Limb (tissue), 2 donors: ENCODE data around the gene C22orf31.

ENCODE experiments used
- DNase-seq, 2 donors: peaks; one replicate each; pipeline ENCODE4 v3.0.0-alpha.2; 2016; ENCODE audit errors: extremely low spot score in 2 of 2

The C22orf31 gene

DNA sequence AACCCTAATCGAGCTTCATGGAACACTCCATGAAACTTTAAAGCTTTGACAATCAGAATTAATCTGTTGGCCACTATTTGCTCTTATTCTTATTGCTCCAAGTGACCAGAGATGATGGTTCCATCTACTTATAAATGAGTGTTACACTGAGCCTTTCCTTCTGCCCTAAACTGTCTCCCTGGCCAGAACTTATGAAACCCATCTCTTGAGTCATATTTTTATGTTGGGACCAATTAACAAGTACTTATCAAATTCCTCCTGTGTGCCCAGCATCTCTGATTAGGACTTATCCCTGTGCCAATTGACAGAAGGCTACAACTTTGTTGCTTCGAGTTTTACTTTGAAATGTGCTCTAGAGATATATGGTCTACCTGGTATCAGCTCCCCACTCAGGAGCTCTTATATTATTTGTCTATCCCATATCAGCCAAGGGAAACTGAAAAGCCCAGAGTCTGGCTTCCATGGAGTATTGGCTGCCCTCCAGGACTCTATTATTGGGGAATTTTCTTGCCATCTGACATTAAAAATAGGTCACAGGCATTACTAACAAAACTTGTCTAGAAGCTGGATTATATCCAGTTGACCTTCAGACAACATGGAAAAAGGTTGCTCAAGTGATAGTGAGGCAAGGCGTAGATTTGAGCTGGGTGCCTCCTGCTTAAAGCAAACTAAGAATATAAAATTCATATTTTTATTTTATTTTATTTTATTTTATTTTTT lies 20.0 kb upstream of the C22orf31 start:
- DNase-seq: no peak

DNA sequence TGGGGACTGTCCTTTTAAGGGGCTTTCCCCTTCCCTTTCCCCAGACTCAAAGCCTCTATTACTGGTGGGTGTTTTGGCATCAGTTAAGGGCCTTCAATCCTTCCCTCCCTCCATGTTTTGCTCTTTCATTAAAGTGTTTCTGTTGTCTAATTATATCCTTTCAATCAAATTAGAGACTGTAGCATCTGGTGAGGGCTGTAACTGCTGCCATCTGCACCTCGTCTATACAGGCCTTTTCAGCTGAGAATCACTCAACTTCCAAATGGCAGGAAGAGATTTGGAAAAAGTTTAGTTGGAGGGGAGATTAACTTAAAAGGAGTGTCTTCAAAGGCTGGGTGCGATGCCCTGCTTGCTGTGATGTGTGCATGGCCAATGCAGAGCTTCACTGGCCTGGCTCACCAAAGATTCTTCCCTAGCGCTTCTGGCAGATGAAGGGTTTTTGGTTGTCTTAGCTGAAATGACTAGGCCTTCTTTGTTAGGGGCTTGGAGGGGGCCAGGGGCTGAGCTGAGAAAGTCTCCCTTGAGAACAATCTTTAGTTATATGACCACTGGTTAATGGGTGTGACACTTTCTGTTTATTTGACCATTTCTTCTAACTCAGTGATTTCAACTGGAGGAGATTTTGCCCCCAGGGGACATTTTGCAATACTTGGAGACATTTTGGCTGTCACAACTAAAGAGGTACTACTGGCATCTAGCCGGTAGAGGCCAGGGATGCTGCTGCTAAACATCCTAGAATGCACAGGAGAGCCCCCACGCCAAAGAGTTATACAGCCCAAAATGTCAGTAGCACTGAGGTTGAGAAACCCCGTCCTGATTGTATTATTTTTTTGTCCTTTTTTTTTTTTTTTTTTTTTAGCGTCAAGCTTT lies 18.7 kb upstream of the C22orf31 start:
- no peak for DNase-seq

DNA sequence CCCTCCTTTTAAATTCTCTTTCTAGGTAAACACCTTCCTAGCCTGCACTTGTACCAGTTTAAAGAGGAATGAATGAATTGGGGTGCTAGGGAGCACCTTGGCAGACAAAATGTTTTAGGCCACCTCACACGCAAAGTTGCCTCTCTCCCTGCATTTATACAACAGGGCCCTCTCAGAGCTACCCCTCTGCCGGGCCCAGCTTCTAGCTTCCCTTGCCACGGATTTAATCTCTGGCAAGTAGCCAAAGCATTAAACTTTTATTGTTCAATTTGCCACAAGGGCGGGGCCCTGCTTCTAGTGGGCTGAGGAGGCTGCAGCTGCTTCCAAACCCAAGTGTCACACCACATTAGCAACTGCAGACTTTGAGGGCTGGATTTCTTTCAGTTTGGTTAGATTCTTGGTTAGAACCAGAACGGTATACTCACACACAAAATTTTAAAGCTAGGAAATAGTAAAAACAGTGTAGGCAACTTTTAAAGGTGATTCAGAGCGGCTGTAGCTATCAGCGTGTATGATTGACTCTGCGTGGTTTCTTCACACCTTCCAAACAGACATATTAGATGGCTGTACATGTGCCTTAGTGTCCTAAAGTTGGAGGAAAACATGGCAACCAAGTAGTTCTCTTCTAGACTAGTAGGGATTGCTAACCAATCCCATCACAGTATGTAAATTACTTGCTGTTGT lies 17.7 kb upstream of the C22orf31 start:
- peak; percentile 62 to 87 for DNase-seq

DNA sequence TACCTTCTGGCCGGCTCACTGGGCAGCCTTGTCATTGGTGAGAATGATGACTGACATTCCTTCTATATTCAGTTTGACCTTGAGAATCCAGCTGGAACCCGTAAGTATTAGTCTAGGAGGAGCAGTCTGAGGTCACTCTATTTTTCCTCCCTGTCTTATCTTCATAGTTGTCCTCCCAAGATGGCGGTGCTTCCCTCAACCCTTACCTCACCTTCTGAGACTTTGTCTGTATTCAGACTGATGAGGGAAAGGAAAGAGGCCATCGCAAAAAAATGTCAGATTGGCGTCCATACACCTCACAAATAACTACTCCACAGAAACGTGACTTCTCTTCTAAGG lies 17.2 kb upstream of the C22orf31 start:
- no peak for DNase-seq

DNA sequence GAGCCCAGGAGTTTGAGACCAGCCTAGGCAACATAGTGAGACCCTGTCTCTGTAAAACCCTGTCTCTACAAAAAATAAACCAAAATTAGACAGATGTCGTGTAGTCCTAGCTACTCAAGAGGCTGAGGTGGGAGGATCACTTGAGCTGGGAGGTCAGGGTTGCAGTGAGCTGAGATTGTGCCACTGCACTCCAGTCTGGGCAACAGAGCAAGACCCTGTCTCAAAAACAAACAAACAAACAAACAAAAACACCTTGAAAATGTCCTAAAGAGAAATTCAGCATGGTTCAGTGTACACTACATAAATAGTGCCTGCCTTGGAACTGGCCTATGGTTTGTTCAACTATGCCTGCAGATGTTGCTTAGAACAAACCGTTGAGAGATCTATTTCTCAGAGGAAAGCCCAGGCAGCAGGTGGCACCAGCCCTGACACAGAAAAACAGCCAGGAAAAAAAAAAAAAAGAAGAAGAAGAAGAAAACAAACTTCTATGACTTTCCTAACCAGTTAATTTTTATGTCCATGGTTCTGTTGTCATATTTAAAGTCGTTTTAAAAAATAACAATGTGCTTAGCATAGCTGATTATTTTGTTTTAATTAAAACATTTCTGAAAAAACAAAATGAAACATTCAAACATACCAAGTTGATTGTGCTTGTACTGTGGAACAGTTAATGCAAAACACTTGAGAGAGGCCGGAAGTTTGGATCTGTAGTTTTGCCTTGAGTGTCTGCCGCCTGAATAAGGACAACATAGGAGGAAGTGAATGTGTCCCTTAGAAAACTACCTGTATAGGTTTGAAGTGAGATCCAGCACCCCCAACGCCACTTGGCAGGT lies 16.6 kb upstream of the C22orf31 start:
- no peak for DNase-seq

DNA sequence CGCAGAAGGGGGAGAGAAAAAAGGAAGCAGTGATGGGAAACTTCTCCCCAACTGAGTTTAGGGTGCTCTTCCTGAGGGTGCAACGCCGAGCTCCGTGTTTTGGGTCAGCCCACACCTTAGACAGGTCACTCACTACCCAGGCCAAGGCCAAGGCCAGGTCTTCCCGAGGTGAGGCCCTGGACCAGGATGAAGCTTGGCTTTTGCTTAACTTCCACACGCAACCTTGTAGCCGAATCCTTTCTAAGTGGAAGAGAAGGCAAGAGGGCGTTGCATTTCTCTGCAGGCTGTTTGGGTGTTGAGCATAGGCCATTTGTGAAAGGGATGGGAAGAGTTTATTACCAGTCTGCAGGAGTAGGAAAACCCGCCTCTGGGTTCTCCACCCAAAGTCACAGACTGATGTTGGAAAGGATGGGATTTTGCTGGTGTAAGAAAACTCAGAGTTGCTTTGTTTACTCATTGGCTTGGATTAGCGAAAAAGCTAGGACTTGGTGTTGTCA lies 12.7 kb upstream of the C22orf31 start:
- DNase-seq: no peak

DNA sequence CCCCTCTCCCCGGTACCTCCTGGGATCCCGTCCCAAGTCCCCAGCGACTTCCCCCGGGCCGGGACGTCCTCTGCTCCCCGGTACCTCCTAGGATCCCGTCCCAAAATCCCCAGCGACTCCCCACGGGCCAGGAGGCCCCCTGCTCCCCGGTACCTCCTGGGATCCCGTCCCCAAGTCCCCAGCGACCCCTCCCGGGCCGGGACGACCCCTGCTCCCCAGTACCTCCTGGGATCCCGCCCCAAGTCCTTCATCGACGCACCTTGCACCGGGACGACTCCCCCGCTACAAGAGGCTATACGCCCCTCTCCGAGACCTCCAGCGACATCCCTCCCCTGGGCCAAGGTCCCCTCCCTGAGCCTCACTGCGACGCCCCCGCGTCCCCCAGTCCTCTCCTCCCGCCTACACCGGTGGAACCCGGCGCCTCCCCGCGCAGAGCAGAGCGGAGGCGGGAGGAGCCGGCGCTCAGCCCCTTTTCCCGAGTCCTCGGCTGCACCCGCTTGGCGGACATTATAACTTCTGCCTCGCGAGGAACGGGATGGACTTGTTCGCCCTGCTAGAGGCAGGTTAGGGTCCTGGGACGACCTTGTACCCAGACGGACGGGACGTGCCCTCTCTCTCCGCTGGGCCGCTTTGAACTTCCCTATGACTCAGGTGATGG lies 12.1 kb upstream of the C22orf31 start:
- peak in 1 of 2 donors; percentile 79 for DNase-seq

DNA sequence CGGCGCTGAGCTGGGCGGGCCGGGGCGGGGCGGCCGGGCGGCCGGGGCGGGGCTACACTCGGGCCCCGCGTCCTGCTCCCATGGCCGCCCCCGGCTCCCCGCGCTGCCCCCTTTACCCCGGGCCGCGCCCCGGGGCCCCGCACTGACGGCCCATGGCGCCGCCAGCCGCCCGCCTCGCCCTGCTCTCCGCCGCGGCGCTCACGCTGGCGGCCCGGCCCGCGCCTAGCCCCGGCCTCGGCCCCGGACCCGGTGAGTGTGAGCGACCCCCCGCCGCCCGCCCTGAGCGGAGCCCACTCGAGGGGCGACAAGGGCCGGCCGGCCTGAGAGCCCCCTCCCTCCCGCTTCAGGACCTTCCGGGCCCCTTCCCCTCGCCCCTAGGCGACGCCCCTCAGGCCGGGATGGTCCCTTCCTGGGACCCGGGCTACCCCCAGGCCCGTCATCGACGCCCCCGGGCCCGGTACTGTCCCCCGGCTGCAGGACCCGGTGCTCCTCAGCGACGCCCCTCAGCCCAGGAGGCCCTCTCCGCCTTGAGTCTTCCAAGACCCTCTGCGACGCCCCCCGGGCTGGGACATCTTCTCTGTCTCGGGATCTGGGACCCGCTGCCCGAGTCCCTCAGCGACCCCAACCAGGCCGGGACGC lies 11.5 kb upstream of the C22orf31 start, which contains the start of gene KREMEN1:
KREMEN1 (plus strand) TSS at position 57 of the 639 bp plus-strand sequence; CDS start at position 153, 96 bp downstream.
- no peak for DNase-seq

DNA sequence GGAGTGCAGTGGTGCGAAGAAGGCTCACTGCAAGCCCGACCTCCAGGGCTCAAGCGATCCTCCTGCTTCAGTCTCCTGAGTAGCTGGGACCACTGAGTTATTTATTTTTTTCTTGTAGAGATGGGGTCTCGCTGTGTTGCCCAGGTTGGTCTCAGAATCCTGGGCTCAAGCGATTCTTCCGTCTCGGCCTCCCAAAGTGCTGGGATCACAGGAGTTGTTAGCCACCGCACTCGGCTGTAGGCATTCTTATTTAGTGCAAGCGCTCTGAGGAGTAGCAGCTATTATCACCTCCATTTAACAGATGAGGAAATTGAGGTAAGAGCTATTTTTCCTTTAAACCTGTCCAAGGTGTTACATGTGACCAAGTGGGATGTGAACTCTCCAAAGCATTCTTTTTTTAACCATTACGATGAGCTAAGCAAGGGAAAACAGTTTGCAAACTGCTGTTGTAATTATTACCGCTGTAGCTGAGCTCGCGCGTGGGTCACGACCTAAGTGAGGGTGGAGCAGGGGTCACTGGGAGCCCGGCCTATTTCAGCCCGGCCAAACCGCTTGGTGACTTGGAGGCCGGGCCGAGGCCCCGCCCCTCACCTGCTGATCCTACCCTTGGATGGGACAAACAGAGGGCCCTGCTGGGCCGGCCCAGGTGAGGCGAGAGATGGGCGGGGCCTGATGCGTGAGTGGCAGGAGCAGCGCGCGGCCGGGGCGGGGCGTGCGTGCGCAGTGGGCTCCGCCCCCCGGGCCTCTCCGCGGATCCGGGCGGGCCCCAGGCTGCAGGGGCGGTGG lies 10.8 kb upstream of the C22orf31 start:
- peak; percentile 82 to 91 for DNase-seq

DNA sequence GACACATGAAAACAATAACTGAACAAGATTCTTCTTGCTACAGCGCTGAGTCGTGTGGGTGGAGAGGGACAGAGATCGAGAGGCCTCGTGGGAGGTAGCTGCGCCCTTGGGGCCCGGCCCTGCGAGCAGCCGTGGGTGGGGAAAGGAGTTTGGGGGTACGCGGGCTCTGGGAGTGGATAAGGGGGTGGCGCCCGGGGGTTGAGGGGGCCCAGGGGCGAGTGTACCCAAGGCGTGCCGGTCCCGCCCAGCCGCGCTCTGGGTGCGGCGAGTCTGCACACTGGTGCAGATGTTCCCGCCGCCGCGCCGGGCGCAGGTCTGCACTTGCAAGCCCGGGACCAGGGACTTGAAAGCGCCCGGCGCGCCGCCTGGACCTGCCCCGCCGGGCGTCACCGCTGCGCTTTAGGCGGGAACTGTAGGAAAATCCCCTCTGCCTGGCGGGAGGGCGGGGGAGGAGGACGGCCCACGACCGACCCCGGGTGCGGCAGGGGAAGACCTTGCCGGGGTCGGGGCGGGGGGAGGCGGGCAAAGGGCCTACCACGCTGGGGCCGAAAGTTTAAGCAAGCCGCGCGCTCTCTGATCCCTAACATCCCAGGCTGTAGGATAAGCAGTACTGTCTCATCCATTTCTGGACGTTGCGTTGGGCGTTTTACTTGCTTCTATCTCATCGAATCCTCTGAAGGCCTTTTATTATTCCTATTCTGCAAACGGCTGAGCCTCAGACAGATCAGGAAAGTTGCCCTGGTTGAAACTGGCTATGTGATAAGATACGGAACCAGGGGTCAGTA lies 9.8 kb upstream of the C22orf31 start:
- peak in 1 of 2 donors; percentile 69 for DNase-seq

DNA sequence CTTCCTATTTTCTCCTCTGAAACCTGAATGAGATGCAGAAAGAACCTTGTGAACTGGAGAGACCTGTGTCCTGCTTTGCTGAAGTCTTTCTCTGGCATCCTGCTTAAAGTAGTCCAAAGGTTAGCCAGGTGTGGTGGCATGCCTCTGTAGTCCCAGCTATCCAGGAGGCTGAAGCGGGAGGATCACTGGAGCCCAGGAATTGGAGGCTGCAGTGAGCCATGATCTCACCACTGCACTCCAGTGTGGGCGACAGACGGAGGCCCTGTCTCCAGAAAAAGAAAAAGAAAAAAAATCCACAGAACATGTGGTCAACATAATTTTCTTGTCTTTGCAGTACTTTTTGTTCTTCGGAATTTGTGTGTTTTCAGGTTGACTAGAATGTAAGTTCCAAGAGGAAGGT lies 8.9 kb upstream of the C22orf31 start:
- DNase-seq: no peak

DNA sequence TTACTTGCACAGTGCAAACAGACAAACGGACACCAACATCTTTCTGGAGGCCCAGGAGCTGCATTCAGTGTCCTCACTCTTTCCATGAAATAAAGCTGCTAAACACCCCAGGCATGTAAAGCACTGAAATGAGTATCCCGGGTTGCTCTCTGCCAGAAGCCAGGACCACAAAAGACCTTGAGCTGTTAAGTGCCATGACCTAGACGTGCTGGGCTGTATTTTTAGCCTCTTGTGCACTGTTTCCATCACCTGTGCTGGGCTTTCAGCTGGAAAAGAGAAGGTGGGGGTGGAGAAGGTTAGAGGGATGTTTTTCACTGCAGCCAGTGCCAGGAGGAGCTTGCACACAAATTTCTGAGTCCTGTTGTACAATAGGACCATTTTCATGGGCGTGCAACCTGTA lies 7.8 kb upstream of the C22orf31 start:
- DNase-seq: no peak

DNA sequence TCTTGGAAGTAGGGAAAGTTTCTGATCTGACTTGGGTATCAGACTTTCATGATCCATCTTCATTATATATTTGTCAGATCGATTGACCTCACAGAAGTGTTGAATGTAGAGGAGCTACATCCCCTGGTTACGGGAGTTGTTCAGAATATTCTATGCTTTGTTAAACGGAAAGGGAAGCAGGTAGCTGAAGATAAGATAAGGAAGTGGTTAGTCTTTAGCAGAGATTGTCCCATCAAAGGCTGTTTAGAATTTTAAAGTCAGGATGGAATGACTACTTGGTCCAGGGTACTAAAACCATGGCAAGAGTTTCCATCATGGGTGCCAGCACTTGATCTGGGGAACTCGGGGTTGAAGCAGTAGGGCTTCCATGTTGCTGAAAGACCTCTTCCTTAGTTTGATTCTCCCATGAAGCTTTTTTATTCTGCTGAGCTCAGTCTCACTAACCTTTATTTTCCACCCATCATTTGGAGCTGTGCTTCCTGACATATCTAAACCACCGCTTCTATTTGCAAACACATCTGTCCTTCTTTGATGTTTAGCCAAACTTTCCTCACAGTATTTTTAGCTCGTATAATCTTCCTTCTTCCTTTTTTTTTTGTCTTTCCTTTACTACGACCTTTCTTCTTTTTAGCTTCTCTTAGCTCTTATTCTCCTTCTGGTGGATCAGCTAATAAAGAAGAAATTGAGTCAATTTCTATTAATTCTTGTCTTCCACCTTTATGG lies 4.0 kb upstream of the C22orf31 start:
- no peak for DNase-seq

DNA sequence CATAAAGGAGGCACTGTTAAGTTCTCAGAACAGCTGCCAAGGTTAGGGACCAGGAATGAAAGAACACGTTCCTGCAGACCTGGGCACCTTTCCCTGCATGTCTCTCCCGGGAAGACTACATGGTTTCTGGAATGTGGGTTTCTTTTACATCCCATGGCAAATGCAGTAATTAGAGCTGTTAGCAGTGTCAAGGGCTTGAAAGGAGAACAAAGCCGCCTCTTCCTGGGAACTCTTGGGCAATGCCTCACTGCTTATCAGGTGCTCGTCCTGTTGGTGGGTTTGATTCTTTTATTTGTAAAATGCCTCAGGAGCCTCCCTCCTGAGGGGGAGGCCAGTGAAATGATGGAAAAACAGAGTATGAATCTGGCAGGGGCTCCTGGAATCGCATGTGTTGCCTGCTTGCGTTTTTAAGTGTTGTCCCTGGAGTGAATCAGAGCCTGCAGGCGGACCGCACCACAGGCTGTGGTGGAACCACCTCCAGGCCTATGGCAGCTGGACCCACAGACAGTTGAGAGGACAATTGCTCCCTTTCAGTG lies 723 bp upstream of the C22orf31 start:
- DNase-seq: no peak

DNA sequence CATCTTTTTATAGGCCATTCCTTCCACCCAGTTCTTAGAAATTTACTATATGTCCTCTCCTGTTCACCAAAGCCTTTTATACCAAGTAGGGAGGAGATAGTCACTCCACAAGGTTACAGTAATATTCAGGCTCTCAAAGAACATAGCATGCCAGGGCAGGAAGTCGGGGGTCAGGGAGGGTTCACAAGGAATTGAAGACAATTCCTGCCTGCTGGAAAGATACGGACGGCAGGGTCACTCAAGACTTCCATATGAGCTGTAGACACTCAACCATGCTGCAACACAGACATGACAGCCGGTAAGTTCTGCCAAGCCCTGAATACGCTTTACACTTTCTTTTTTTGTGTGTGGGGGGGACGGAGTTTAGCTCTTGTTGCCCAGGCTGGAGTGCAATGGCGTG lies 700 bp downstream of the C22orf31 start:
- DNase-seq: no peak

DNA sequence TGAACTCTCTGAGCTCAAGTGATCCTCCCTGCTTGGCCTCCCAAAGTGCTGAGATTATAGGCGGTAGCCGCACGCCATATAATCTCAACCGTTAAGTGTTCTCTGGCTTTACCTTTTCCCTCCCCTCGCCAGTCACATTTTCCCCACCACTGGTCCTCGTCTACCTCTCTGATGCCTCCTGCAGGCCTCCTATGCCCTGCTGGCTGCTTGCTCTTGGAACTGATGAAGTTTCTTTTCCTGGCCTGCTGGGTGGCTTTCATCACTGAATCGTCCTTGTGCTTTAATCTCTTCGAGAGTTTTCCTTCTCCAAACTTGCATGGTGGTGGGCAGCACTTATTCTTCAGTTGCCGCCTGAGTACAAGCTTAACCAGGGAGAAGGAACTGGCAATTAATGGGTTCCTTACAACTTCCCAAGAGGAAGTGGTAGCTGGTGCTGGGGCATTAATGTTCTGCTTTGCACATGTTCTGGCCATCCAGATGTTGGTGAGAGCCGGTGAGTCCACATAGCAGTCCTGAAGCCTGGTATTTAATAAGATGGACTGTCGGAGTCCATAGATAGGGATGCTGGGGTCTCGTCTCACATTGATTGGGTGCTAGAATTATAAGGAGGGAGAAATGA lies 1.3 kb downstream of the C22orf31 start:
- no peak for DNase-seq

DNA sequence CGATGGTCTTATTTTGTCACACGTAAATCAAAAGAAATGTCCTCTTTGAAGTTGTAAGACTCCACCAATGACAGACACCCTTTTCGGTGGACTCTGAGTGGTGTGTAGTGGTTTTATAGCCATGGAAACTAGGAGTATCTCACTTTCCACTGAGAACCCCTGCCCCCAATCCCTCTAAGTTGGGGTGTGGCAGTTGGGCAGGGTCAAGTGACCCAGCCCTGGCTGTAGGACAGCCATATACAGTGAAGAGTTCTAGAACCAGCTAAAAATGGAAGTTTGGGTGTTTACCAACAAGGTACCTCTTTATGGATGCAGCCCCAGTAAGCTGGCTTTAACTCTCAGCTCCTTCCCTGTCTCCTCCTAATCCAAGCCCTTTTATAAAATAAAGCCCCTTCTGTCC lies 5.2 kb downstream of the C22orf31 start:
- no peak for DNase-seq
